Stimulated activated CD4-positive, alpha-beta T cell treated with anti-CD3 and anti-CD28 coated beads, Interleukin-15, amount 100 ng/mL, for 24 hours (primary cell): ENCODE data around the gene TBC1D1.

Experiments used
- DNase-seq: peaks from one replicate; pipeline ENCODE4 v3.0.0-alpha.2; 2020

TBC1D1 gene

GRCh38 chr4:38109370-38109769, 218.5 kb downstream of the TBC1D1 start:
- DNase-seq: no peak

GRCh38 chr4:38109896-38110295, 219.0 kb downstream of the TBC1D1 start:
- DNase-seq: no peak

- no peak for DNase-seq
These were observed 220.1 kb downstream of the TBC1D1 start for GRCh38 chr4:38111024-38111423.

- no peak for DNase-seq
These were observed 220.8 kb downstream of the TBC1D1 start for GRCh38 chr4:38111717-38112116.

- no peak for DNase-seq
These were observed 222.2 kb downstream of the TBC1D1 start for GRCh38 chr4:38113132-38113531.

GRCh38 chr4:38113551-38113950, 222.7 kb downstream of the TBC1D1 start:
- DNase-seq: no peak

GRCh38 chr4:38114386-38115150, 223.7 kb downstream of the TBC1D1 start:
- no peak for DNase-seq

GRCh38 chr4:38115601-38116000, 224.7 kb downstream of the TBC1D1 start:
- no peak for DNase-seq

GRCh38 chr4:38117591-38117990, 226.7 kb downstream of the TBC1D1 start:
- no peak for DNase-seq

- DNase-seq: no peak
These were observed 228.9 kb downstream of the TBC1D1 start for GRCh38 chr4:38119668-38120385.

- DNase-seq: no peak
These were observed 229.9 kb downstream of the TBC1D1 start for GRCh38 chr4:38120772-38121171.

- no peak for DNase-seq
These were observed 231.2 kb downstream of the TBC1D1 start for GRCh38 chr4:38122060-38122459.

- no peak for DNase-seq
These were observed 232.7 kb downstream of the TBC1D1 start for GRCh38 chr4:38123555-38123954.

GRCh38 chr4:38124961-38125360, 234.1 kb downstream of the TBC1D1 start:
- no peak for DNase-seq

GRCh38 chr4:38125816-38126215, 234.9 kb downstream of the TBC1D1 start:
- DNase-seq: no peak

- DNase-seq: peak; percentile 80
These were observed 237.9 kb downstream of the TBC1D1 start for GRCh38 chr4:38128478-38129459.

GRCh38 chr4:38129460-38130227, 238.8 kb downstream of the TBC1D1 start:
- no peak for DNase-seq

- no peak for DNase-seq
These were observed 240.0 kb downstream of the TBC1D1 start for GRCh38 chr4:38130884-38131283.

GRCh38 chr4:38131371-38132091, 240.6 kb downstream of the TBC1D1 start:
- peak; percentile 83 for DNase-seq

GRCh38 chr4:38132107-38132673, 241.3 kb downstream of the TBC1D1 start:
- DNase-seq: peak; percentile 77
